Colon (tissue), 2 donors: ENCODE results near the gene PDZD8.
"Not testable (repeated sequence)": the region's sequence is repeated elsewhere in the genome, so short reads cannot be mapped to it uniquely, and the experiment has no call there.

Experiments
- FAIRE-seq: peaks from 2 replicates; lab custom pipeline; 2012; peaks lifted over from hg19 to GRCh38; lab: Jason Lieb, UNC
- donor health status: control.
- donor health status: control.

The PDZD8 gene

DNA sequence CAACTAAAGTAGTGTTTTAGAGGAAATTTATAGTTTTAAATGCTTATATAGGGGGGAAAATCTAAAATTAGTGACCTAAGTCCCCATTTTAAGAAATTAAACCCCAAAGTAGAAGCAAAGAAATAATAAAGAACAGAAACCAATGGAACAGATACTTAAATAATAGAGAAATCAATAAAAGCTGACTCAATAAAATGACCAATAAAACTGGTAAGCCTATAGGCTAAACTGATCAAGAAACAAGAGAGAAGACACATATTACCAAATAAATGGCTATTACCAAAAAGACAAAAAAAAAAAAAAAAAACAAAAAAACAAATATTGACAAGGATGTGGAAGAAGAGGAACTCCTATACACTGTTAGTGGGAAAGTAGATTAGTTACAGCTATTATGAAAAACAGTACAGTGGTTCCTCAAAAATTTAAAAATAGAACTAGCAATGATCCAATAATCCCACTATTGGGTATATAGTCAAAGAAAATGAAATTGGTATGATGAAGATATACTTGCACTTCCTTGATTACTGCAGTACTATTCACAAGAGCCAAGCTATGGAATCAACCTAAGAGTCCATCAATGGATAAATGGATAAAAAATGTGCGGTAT lies 81.1 kb downstream of the PDZD8 start:
- no peak for FAIRE-seq

DNA sequence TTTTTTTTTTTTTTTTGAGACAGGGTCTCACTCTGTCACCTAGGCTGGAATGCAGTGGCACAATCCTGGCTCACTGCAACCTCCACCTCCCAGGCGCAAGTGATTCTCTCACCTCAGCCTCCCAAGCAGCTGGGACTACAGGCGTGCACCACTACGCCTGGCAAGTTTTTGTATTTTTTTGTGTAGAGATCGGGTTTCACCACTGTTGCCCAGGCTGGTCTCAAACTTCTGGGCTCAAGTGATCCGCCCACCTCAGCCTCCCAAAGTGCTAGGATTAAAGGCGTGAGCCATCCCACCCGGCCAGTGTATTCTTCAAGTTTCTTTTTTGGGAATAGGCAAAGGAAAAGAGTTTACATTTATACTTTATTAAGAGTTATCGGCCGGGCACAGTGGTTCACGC lies 84.4 kb downstream of the PDZD8 start:
- FAIRE-seq, result not testable (repeated sequence)

DNA sequence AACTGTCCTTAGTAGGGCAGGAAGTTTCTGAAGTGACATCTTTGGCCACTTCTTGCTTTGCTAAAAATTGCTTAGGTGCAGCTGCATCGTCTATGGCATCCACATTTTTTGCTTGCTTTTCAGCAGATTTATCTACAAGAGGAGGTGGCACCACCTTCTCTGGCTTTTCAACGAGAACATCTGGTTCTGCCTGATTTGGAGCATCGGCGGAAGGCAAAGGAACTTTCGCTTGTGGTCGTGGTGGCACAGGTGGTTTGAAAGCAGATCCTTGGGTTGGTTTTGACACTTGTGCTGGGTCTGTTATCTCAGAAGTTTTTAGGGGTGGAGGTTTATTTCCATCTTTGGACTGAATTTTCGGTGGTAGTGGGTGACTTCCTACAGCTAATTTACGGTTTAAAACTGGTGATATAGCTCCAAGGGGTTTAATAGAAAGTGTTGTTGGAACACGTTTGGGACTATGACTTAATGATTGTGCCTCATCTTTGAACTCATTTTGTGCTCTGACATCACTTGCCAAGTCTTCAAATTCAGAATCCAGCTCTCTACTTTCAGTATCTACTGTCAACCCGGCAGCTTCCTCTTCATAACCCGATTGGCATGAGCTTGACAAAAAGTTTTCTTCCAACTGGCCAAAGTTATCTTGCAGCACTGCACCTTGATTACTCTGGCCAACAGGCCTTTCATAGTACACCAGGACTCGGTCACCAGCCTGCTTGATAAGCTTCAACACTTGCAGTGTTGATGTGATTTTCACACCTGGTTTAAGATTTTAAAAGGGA lies 90.3 kb downstream of the PDZD8 start:
- no peak for FAIRE-seq

DNA sequence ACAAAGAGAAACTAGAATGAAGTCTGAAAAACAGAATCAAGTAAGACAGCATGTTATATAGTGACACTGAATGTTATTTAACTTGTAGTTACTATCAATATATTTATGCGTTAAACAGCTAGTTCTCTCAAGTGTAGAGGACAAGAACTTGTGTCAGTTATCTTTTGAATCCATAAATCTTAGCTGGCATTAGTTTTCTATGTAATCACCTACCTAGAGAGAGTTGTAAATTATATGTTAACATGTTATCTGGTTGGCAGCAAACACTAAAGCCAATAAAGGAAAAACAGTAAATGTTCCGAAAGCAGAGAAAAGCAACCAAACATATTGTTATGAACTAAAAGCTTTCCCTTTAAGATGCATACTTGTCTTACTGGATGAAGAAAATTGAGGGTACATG lies 97.6 kb downstream of the PDZD8 start:
- no peak for FAIRE-seq

DNA sequence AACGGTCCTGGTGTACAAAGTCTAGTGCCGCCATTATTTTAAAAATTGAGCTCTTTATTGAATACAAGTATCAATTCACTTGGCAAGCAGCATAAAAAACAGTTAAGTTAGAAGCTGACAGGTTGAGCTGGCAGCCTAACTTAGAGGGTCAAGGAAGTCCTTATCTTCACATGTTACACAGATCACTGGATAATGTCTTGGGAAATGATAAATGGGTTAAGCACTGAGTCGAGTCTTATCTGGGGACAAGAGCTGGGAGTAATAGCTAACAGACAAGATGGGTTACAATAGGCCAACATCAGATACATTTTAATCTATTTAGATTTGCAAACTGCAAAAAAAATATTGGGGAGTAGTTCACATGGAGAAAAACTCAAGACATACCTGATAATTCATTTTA lies 100.1 kb downstream of the PDZD8 start:
- no peak for FAIRE-seq

DNA sequence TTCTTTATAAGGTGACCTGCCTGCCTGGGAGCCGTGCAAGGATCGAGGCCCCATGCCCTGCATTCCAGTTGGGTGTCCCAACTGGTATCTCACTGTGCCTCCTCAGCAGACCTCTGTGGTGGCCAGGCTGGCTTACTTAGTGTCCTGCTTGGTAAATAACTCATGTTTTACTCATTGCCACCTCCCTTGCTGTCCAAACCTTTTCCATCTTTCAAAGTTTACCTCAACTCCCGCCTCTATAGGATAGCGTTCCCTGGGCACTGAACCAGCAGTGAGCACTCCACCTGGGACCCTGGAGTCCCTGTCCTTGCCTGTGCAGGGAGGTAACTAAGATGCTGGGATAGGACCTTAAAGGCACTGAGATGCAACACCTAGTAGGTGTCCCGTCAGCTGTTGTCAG lies 100.7 kb downstream of the PDZD8 start:
- no peak for FAIRE-seq

DNA sequence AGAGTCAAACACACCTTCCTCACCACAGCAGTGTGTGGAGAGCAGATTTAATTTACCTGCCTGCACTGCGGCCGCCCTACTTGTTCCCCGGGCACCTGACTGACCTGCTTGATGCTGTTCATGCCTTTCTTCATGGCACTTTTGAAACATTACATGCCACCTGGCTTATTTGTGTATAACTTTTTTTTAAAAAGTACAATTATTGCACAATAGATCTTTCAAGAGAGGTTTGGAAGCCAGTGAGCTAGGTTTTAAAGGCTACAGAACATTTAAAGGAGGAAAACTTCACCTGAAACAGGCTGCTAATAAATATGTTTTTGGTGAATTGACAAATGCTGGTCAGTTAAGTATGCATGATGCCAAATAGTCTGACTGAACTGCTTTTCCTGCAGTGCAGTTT lies 101.3 kb downstream of the PDZD8 start:
- no peak for FAIRE-seq

DNA sequence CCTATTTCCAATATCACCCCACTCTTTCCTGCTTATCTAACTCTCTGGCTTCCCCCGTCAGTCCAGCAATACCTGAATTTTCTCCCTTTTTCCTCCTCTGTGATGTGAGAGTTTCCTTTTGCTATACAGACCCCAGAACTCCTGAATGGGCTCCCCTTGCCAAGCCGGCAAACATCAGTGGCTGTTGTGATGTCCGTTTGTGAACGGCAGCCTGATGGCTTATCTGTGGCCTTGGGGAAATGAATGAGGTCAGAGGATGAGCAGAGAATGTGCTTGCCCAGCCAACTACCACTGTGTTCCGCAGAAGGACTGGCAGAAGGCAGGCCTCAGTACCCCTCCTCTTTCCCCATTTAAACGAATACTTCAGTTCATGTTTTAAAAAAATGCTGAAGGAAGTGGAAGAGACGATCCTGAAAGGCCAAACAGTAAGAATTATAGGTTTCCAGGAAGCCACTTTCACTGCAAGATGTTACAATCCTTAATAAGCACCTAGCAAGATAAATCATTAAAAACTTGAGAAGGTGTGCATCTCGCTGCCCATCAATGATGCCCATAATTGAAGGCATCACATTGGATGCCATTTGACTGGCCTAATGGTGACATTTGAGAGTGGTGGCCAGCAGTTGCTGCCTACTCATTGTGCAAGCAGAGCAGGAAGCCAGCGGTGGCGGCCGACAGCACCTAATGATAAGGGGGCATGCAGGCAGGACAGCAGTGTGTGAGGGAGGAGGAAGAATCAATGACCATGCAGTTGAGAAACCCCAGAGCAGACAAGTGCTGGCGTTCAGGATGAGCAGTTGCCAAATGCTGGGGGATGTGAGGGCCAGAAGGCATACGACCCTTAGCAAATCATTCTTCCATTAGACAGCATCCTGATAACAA lies 102.8 kb downstream of the PDZD8 start:
- FAIRE-seq, result no peak

DNA sequence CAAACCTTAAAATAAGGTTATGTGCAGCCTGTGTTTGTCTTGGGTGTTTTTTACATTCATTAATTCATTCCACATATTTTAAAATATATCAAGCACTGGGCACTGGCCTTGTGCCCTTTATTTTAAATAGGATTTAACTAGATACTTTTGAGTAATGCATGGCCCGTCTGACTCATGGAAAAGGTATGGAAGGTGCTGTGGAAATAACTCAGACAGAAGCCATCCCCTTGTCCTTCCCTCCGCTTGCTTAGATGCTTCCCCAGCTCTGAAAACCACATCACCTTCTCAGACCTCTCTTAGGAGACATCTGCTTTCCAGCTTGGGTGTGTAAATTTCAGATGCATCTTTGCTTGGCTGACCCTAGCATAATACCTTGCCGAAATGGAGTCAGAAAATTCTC lies 103.8 kb downstream of the PDZD8 start:
- no peak for FAIRE-seq

DNA sequence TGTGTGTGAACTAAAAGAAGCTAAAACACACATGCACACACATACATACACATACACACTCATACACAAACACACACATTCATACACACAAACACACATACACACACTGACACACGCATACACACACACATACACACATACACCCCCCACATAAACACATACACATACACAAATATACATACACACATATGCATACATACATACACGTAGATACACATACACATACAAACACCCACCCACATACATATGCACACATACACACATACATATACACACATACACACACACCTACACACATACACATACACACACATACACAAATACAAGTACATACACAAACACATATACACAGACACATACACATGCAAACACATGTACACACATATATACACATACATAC lies 106.3 kb downstream of the PDZD8 start:
- no peak for FAIRE-seq

DNA sequence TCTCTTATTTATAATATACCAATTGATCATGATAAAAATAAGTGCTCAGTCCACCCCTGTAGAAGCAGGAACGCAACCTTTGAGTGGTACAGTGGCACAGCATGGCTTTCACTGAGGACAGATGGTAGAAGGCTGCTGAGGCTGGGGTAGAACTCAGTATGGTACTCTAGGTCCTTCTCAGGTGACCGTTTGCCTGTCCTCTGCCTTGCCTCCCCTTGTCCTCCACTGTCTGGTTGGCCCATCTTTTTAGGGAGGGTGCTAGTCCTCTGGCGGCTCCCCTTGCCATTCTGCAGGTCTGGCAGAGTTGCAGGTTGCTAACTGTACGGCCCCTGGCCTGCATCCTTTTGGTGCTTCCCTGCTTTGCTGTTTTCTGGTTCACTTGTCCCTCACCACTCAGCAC lies 107.0 kb downstream of the PDZD8 start:
- FAIRE-seq, result no peak

DNA sequence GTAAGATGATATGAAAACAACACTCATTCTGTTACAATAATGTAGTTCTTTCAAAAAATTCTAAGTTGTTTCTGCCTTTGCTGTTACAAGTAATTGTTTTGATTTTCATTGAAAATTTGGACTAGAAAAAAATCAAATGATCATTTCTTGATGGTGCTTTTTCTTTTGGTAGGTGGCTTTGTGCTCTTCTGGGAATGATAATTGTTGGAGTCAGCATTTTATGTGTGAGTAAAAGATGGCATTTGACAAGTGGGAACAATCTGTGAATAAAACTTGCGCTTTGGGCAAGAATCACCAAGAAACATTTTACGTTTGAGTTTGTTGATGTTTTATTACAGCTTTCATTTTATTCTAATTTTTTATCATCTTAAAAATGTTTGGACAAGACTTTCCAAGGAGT lies 108.4 kb downstream of the PDZD8 start:
- no peak for FAIRE-seq

DNA sequence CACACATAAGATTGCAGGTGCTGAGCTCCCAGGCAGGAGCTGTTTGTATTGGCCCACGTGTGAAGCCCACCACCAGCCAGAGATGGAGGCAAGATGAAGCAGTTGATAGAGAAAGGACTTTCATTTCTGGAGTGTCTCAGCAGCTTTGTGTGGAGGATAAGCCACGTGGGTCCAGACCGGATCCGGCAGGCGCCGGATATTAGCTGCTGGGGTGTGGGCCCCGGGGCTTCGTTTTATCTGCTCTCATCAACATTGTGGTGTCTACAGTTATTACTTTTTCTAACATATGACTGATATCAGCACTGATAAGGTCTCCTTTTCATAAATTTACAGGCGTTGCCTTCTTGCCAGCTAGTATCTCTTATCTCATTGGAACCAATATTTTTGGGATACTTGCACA lies 108.8 kb downstream of the PDZD8 start:
- FAIRE-seq, result no peak

DNA sequence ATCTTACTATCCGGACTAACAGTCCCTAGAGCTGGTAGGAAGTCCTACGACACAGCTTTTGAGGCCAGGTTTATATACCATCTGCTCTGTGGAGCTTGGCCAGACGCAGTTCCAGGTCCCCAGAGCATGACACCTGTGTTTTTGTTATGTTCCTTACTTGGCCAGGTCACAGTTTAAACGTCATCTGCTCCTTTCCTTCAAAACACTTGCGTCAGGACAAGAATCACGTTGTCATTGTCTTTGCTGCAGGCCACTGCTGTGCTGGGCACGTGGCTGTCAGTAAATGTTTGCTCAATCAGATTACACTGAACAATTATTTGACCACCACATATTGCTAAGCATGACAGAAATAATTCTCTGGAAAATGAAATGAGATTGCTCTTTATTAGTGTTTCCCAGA lies 110.5 kb downstream of the PDZD8 start:
- FAIRE-seq, result no peak

DNA sequence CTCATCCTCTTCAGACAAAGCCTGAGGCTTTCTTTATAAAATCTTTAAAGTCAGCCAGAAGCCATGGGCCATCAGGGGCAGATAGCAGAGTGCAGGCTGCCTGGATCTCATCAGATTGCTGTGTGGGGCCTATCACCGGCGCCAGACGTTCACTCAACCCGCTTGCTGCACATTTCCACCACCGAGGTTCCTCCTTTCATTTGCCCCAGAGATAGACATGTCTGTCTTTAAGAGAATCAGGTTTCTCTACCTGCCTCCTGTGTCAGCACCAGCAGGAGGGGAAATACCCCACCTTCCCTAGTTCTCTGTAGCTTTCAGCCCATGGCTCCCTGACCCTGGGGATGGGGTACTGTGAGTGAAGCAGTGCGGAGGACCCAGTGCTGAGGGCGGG lies 112.3 kb downstream of the PDZD8 start:
- FAIRE-seq, result no peak

DNA sequence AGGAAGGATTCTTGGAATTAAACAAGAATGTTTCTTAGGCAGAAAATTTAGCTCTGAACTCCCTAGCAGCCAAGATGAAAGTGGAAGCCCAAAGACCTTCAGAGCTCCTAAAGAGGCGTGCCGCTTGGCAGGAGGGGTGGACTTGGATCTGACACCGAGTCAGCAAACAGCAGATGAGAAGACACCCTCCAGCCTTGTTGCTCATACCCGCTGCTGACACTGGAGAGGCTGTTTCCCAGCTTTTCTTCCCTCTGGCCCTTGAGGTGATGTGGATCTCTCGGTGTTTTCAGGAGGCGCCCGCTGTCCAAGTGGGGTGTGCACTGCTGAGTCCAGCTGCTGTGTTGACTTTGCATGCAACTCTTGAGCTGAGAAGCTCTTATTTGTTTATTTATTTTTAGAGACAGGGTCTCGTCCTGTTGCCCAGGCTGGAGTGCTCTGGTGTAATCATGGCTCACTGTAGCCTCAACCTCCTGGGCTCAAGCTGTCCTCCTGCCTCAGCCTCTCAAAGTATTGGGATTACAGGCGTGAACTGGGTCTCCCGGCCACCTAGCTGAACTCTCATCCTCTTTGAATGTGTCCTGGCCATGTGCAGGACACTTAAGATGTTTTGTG lies 112.8 kb downstream of the PDZD8 start:
- FAIRE-seq, result no peak

DNA sequence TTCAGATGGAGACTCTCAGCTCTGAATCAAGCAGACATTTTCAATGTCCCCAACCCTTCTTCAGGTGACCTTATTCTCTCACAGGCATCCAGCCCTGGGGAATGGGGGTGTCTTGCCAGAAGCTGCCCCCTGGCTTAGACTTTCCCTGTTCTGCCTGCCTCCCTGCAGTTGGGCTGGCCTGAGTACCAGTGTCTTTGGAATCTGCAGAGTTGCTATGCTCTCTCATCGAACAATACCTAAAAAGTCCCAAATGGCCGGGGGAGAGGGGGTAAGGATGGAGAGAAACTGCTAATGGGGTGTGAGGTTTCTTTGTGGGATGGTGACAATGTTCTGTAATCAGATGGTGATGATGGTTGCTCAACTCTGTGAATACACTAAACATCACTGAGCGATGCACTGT lies 113.7 kb downstream of the PDZD8 start:
- no peak for FAIRE-seq

DNA sequence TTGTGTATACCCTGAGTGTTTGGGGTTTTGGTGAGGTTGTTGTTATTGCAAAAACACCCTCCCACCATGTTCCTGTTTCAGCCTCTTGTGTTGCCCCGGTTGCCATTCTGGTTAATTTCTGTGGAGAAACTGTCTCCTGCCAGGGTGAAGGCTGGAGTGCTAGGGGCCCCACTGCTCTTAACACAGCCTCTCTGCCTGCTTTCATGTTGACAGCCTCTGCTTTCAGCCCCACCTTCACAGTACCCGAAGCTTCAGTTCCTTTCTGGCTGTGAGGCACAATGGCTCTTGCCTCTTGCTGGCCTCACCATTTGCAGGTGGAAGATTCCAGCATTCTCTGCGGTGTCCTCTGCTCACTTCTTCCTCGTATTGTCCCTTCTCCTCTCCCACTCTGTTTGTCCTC lies 115.2 kb downstream of the PDZD8 start:
- FAIRE-seq, result no peak

DNA sequence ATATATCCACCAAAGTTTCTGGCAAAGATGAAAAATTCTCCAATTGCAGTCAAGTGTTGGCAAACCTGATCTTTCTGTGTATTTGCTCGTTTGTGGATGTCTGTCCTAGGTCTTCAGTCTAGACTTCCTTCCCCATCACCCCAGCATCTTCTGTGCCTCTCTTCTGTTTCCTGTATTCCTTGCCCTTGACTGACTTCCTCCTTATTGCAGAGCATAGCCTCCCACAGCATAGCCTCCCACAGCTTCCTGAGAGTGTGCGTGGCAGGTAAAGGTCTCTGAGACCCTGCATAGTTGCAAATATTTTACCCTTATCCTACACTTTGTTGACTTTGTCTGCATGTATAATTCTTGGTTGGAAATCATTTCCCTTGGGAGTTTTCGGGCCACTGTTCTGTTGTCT lies 116.0 kb downstream of the PDZD8 start:
- no peak for FAIRE-seq

DNA sequence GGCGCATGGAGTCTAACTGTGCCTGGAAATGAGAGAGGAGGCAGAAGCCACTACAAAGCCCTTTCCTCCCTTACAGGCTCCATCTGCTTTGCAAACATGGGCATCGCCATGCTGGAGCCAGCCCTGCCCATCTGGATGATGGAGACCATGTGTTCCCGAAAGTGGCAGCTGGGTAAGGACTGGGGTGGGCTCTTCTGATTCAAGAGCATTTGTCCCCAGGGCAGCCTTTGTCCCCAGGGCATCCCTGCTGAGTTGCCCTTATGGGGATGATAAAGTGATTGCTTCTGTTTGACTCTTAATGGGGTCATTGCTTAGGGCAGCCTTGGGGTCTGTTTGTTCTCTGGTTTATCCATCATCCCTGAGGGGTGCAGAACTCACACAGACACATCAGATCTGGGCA lies 117.5 kb downstream of the PDZD8 start:
- no peak for FAIRE-seq

DNA sequence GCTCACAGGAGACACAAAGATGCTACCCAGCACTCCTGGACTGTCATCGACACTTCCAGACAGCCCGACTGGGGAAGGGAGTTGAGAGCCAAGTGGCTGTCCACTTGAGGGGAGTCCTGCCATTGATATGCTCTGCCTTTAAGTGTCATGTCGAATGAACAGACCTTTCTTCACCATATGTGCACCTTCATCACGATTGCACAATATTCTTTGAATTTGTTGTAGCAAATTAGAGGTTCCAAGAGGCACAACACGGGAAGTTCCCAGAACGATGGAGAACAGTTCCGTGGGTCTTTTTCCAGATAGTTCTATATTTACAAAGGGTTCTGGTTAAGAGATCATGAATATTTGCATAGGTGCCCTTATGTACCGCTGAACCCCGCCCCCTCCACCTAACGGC lies 118.3 kb downstream of the PDZD8 start:
- FAIRE-seq, result no peak

DNA sequence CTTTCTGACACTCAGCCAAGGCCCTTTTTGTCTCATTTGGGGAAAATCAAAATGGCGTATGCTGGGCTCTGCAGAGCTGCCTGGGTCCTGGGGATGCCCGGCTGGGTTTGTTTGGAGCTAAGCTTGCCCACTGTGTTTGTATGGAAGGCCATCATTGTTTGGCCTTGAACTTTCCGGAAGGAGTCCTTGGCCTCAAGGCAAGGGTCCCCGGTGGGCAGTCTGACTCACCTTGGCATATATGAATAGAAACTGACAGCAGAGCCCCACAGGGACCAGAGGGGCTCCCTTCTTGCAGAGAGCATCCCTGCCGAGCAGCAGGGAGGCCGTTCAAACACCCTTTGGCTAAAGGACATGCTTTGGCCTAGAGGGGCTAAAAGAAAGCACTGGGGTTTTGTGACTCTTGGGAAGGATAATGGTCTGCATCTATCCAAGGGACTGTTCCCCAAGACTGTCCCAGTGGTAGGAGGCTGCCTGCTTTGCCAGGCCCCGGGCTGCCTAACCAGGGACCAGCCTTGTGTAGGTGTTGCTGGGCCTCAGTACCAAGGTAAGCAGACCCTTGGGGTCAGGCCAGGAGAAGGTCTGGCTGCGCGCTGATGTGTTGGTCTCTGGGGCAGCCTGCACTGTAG lies 119.3 kb downstream of the PDZD8 start:
- FAIRE-seq, result no peak
